HK-2 (cell line): ENCODE data around the gene KCNC3.

Experiments used
- DNase-seq: peaks from one replicate; pipeline ENCODE4 v3.0.0-alpha.2; 2018; ENCODE audit not compliant: unreplicated experiment

The KCNC3 gene

DNA sequence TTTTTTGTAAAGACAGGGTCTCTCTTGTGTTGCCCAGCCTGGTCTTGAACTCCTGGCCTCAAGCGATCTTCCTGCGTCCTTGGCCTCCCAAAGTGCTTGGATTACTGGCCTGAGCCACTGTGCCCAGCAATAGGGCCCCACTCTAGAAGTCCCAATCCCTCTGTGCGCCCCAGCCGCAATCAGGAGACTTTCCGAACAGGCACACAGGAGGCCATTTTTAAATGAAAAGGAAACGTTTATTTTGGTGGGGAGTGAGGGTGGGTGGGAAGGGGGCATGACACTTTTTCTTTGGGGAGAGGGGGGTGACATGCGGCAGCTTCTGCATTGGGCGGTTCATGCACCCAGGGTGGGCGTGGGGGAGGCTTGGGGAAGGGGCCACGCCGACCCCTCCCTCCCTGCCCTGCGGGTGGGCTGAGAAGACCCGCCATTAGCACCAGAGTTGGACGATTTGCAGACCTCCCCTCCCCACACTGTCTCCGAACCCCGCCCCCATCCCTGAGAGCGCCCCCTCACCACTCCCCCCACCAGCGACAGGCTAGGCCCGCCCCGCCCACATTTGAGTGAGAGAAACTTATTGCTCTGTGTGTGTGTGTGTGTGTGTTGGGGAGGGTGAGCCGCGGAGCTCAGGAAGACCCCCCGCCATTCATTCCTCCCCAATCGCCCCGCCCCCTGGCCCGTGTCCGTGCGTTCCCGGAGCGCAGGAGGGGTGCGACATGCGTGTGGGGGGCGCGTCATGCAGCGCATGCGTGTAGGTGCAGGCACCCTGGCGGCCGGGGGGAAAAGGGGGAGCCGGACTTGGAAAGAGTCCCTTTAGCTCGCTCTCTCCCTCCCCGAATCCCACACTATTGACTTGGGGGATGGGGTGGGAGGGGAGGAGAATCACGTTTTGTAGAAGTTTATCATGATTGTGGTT, 17.2 kb downstream of the KCNC3 start:
- no peak for DNase-seq

DNA sequence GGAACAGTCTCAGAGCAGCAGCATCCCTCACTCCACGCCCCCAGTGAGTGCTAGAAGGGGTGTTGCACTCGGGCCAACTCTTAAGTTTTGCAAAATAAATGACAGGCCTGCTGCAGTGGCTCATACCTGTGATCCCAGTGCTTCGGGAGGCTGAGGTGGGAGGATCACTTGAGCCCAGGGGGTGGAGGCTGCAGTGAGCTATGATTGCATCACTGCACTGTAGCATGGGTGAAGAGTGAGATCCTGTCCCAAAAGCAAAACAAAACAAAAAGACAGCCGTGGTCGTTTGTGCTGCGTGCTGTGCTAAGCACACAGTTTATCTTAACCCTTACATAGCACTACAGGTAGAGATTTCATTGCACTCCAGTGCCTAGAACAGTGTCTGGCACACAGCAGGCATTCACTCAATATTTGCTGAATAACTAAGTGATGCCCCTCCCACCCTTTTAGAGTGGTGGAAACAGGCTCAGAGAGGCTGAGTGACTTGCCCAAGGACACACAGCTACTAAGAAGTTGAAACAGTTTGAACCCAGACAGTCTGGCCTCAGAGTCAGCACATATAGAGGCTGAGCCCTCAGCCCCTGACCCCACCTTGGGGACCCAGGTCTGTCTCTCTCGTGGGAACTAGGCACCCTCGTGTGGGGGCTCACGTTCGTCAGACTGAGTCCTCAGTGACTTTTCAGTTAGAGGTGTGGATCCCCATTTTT, 18.3 kb downstream of the KCNC3 start:
- no peak for DNase-seq

GRCh38 chr19:50309396-50310125, 19.6 kb downstream of the KCNC3 start:
- no peak for DNase-seq

GRCh38 chr19:50308991-50309390, 20.2 kb downstream of the KCNC3 start:
- no peak for DNase-seq

- no peak for DNase-seq
Measured at GRCh38 chr19:50303558-50303957, 25.6 kb downstream of the KCNC3 start.

- DNase-seq, result no peak
Measured at GRCh38 chr19:50301607-50301971, 27.6 kb downstream of the KCNC3 start.

- DNase-seq, result no peak
Measured at GRCh38 chr19:50300814-50301606, 28.2 kb downstream of the KCNC3 start.

- no peak for DNase-seq
Measured at GRCh38 chr19:50300051-50300450, 29.1 kb downstream of the KCNC3 start.

DNA sequence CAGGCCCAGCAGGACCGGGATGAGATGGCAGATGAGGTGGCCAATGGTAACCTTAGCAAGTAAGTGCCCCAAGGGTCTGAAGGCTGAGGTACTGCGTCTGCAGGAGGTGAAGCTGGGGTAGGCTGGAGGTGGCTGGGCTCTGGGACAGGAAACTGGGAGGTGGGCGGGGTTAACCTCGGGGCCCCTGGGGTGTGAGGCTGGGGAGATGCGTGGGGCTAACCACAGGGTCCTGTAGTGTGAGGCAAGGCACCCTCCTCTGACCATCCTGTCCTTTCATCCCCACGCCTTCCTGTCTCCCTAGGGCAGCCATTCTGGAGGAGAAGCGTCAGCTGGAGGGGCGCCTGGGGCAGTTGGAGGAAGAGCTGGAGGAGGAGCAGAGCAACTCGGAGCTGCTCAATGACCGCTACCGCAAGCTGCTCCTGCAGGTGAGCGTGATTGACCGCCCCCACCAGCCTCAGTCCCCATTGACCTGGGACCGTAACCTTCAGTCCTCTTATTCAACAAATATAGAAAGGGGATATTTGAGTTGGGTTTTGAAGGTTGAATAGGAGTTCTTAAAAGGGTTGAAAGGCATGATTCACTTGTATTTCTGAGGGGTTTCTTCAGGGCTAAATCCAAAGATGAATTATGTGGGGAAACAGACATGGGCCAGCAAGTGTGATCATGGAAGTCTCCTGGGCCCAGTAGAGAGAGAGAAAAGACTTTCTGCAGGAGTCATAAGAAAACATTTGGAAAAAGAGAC, 35.7 kb downstream of the KCNC3 start:
- DNase-seq, result no peak

GRCh38 chr19:50292216-50292827, 36.9 kb downstream of the KCNC3 start:
- DNase-seq, result no peak

GRCh38 chr19:50290775-50291174, 38.4 kb downstream of the KCNC3 start:
- no peak for DNase-seq

DNA sequence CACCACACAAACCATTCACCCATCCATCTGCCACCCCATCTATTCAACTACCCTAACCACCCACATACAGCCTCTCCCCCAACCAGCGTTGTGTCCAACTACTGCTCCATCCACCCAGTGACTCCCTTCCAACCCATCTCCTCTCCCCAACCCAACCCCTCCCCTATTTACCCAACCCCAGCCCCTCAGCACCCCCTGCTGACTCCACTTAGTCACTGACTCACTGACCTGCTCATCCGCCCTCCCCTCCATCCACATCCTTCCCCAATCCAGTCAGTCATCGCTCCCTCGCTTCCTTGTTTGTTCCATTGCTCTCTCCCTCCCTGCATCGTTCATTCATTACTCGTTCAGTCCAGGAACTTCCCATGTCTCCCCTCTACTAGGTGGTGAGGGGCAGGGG, 39.2 kb downstream of the KCNC3 start:
- DNase-seq, result no peak

DNA sequence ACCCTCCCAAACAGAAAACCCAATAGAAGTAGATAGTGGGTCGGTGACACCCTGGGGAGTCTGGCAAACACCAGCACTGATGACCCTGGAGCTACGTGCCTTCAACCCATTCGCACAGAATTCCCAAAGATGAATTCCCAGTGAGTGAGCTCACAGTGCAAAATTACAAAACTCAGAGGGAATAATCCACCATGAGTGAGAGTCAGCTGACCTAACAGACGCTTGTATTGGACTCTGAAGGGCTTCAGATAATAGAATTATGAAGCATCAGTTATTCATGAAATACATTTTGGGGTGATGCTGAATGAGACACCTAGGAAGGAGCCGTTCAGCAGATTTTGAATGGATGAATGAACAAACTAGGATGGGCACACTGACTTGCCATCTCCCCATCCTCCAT, 40.2 kb downstream of the KCNC3 start:
- no peak for DNase-seq

DNA sequence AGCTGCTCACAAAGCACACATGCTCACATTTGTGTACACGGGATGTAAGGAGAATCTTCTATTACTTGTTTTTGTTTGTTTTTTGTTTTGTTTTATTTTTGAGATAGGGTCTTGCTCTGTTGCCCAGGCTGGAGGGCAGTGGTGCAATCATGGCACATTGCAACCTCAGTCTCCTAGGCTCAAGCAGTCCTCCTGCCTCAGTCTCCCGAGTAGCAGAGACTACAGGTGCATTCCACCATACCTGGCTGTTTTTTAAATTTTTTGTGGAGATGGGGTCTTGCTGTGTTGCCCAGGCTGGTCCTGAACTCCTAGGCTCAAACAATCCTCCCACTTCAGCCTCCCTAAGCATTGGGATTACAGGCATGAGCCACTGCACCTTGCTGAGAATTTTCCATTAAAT, 41.8 kb downstream of the KCNC3 start:
- DNase-seq, result no peak

GRCh38 chr19:50286443-50286842, 42.7 kb downstream of the KCNC3 start:
- DNase-seq, result no peak

DNA sequence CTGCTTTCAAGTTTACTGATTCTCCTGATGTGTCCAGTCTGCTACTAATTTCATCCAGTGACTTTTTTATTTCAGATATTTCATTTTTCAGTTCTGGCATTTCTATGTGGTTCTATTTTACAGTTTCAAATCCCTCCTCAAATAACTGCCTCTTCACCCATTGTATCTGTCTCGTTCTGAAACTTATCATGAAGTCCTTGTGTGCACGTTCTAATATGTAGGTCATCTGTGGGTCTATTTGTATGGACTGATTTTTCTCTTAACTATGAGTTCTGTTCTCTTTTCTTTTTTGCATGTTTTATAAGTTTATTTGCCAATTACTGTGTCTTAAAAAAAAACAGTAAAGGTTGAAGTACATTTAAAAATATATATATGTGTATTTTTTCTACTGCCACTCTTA, 43.3 kb downstream of the KCNC3 start:
- DNase-seq, result no peak

GRCh38 chr19:50281491-50281890, 47.7 kb downstream of the KCNC3 start:
- no peak for DNase-seq

- DNase-seq, result no peak
Measured at GRCh38 chr19:50280983-50281382, 48.2 kb downstream of the KCNC3 start.

GRCh38 chr19:50280074-50280473, 49.1 kb downstream of the KCNC3 start:
- DNase-seq, result no peak

- DNase-seq, result no peak
Measured at GRCh38 chr19:50277966-50278580, 51.1 kb downstream of the KCNC3 start.
